Measurements from ENCODE around the gene OR2H2.

The OR2H2 gene

GRCh38 chr6:29584821-29585220 is at the start of gene OR2H2:
TSS of gene OR2H2 (plus strand) at chr6:29585121. CDS start at chr6:29587945, 2,824 bp downstream.
- no peak for DNase-seq (ENCODE audit: low spot score)

GRCh38 chr6:29537714-29538403 is 47.1 kb upstream of the OR2H2 start:
- DNase-seq (ENCODE audit: low spot score) = no peak

DNA sequence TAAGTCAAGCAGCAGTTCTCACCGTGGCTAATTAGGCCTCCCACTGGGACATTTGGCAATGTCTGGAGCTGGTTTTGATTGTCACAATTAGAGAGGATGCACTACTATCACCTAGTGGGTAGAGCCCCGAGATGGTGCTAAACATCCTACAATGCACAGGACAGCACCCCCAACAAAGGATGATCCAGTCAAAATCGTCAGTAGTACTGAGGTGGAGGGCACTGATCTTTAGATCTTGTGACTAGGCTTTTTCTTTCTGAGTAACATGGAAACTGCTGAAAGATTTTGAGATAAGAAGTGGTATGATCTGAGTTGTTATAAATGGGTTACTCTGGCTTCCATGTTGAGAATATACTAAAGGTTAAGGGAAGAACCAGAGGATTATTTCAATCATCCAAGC is 37.3 kb upstream of the OR2H2 start:
- DNase-seq (ENCODE audit: low spot score) = no peak

DNA sequence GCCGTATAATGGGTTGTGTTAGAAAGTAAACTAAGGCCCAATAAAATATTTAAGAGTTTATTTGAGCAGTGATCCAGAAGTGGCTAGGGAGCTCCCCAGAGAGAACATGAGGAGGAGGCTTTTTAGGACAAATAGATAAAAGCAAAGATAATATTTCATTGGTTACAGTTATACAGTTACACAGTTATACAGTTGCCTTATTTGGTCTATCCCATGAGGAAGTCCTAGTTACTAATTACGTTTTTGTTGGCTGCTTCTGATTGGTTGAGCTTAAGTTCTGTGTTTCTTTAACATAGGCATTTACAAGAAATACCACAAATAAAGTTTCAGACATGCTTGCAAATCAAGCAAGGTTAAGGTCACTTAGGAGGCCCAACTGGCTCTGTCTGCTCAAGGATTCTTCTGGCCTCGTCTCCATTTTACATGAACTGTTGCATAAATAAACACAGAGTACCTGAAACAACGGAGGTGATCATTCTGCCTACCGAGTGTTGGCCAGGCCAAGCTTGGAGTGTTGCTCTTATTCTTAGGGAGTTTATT is 32.3 kb upstream of the OR2H2 start:
- DNase-seq (ENCODE audit: low spot score) = peak; percentile 20

DNA sequence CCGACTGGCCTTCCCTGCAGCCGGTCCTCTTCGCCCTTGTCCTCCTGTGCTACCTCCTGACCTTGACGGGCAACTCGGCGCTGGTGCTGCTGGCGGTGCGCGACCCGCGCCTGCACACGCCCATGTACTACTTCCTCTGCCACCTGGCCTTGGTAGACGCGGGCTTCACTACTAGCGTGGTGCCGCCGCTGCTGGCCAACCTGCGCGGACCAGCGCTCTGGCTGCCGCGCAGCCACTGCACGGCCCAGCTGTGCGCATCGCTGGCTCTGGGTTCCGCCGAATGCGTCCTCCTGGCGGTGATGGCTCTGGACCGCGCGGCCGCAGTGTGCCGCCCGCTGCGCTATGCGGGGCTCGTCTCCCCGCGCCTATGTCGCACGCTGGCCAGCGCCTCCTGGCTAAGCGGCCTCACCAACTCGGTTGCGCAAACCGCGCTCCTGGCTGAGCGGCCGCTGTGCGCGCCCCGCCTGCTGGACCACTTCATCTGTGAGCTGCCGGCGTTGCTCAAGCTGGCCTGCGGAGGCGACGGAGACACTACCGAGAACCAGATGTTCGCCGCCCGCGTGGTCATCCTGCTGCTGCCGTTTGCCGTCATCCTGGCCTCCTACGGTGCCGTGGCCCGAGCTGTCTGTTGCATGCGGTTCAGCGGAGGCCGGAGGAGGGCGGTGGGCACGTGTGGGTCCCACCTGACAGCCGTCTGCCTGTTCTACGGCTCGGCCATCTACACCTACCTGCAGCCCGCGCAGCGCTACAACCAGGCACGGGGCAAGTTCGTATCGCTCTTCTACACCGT is 31.5 kb upstream of the OR2H2 start:
- peak; percentile 1 for DNase-seq (ENCODE audit: low spot score)

DNA sequence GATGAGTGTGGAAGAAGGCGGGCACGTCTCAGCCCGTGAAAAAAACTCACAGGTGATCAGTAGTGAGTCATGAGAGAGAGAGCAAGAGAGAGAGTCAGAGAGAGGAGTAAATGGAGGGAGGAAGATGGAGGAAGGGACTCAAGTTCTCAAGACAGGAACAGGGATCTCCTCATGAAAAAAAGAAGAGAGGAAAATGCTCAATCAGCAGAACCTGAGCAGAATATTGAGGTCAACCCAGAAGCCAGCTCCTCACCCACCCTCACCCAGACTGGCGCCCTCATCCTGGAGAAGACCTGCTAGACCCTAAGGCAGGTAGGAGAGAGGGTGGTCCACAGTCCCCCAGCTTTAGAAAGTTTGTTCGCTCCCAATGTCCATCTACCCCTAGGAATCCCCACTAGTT is 30.2 kb upstream of the OR2H2 start:
- DNase-seq (ENCODE audit: low spot score) = no peak

DNA sequence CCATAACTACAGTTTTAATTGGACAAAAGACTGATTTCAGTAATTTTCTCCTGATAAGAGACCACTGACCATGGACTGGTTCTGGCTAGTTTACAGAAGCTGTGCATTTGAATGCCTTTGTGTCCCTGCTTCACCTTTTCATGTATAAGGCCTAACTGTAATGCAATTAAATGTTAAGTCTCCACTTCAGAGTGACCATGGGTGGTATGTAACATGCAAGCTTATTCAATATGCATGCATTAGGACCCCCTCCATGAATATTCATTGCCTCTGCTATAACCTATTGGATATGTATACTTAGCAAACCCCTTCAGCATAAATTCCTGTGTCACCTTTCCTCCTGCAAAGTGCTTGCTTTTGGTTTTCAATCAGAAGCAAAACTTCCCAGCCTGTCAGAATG is 27.6 kb upstream of the OR2H2 start:
- no peak for DNase-seq (ENCODE audit: low spot score)

DNA sequence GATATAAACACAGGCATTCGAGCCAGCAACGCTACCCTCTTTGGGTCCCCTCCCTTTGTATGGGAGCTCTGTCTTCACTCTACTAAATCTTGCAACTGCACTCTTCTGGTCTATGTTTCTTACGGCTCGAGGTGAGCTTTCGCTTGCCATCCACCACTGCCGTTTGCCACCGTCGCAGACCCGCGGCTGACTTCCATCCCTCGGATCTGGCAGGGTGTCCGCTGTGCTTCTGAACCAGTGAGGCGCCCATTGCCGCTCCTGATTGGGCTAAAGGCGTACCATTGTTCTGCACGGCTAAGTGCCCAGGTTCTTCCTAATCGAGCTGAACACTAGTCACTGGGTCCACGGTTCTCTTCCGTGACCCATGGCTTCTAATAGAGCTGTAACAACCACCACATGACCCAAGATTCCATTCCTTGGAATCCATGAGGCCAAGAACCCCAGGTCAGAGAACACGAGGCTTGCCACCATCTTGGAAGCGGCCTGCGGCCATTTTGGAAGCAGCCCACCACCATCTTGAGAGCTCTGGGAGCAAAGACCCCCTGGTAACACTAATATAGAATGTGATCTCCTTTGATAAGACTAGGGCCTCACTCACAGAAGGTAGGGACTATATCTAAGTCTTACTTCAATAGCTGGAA is 26.4 kb upstream of the OR2H2 start:
- DNase-seq (ENCODE audit: low spot score) = no peak

DNA sequence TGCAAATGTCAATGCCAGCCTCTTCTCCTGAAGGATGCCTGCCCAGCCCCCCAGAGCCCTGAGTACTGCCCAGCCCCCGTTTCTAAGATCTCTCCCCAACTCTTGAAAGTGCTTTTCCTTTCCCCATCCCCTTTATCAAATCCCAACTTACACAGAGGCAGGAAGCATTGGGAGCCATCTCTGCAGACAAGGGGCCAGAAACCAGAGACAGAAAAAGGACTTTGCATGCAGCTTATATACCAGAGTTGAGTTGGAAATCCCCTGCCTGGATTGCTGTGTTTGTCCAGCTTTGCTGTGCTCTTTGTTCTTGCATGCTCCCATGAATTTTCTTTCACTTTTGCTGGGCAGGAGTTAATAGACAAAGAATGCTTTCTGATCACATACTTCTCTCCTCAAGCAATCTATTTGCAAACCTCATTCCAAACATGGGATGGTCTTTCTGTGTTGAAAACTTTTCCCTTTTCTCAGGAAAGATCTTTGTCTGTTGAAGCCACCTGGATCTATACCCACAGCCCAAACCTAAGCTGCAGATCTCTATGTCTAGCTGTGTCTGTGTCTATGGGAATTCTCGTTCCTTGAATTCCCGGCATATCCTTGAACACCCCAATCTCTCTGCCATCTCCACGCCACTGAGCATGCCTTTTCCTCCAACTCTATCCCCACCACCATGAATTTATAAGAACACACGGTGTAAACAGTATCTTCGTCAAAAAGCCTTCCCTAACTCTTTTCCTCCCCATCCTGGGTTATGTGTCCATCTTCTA is 25.2 kb upstream of the OR2H2 start, which contains the start of gene UBD:
Gene UBD (minus strand): TSS at position 209 of the 764 bp plus-strand sequence. CDS start 31 bp downstream, at position 178.
- DNase-seq (ENCODE audit: low spot score) = no peak

- no peak for DNase-seq (ENCODE audit: low spot score)
Observed at GRCh38 chr6:29561091-29561490, 23.8 kb upstream of the OR2H2 start.

- DNase-seq (ENCODE audit: low spot score) = no peak
Observed at GRCh38 chr6:29561606-29562181, 23.2 kb upstream of the OR2H2 start.

- no peak for DNase-seq (ENCODE audit: low spot score)
Observed at GRCh38 chr6:29563435-29563965, 21.4 kb upstream of the OR2H2 start.

- DNase-seq (ENCODE audit: low spot score) = no peak
Observed at GRCh38 chr6:29564875-29565274, 20.0 kb upstream of the OR2H2 start.

DNA sequence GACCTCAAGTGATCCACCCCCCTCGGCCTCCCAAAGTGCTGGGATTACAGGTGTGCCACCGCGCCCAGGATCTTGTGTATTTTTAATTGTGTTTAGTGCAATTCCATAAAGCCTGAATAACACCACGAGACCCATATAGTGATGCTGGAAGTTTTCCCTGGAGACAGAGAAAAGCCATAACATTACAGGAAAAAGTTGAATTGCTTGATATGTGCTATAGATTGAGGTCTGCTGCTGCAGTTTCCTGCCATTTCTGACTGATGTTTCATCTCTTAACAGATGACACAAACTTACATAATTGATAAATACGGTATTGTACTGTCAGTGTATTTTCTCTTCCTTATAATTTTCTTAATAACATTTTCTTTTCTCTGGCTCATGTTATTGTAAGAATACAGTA is 18.1 kb upstream of the OR2H2 start:
- DNase-seq (ENCODE audit: low spot score) = no peak

DNA sequence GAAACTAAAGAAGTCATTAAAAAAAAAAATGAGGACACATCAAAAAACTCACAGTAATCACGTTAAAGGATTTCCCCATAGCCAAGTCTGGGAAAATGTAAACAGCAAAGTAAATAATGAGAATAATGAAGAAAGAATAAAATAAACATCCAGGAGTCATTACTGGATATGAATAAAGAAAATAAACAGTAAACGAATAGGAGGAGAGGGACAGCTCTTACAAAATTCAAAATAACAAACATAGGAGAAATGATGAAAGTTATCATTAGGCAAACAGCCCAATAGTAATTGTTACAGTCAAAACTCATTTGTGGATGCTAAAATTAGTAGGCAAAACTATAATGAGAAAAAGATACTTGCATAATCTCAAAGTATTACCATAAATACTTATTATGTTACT is 17.4 kb upstream of the OR2H2 start:
- DNase-seq (ENCODE audit: low spot score) = no peak

DNA sequence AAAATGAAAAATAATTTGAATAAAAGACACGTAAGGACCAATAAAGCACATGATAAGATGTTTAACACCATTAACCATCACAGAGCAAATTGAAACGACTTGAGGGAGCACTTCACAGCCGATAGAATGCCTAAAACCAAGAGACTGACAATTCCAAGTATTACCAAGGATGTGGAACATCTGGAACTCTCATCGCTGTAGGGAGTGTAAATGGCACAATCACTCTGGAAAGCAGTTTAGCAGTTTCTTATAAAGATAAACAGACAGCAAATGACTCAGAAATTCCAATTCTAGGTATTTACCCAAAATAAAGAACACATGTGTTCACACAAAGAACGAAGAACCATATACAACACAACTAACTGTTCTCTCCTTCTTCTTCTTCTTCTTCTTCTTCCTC is 16.9 kb upstream of the OR2H2 start:
- no peak for DNase-seq (ENCODE audit: low spot score)

DNA sequence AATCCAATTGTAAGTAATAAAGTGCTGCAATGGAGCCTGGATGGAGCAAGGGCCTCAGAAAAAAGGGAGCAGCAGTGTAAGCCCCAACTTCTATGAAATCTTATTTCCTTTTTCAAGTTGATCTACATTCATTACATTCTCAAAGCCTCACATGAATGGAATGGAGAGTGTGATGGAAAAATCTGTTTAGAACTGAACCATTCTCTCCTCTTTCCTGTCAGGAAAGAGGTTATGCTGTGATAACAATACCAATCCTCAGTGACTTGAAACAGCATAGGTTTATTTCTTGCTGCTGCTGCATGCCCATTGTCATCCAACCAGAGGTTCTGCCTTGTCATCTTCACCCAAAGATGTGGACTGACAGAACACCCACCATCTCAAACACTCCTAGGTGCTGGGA is 8.9 kb upstream of the OR2H2 start:
- no peak for DNase-seq (ENCODE audit: low spot score)

DNA sequence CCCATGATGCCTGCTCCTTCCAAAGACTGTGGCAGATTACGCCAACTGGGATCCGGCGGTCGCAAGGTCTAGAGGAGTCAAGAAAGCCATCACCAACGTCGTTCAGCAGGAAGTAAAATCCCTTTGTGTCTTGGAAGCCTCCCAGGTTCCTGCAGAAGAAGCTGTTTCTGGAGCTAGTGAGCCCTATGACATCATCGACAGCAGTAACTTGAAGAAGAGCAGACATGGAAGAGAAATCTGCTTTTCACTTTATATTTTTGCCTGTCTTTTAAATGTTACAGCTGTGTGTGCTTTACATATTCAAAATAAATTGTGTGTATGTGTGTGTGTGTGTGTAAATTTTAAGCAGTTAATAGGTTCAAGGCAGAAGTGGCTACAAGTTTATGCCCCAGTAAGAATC is 7.4 kb upstream of the OR2H2 start:
- no peak for DNase-seq (ENCODE audit: low spot score)

GRCh38 chr6:29589423-29590048 is 4.6 kb downstream of the OR2H2 start:
- DNase-seq (ENCODE audit: low spot score) = peak; percentile 29

- no peak for DNase-seq (ENCODE audit: low spot score)
Observed at GRCh38 chr6:29590218-29590808, 5.4 kb downstream of the OR2H2 start.
